ENCODE results near the gene PPIL6.
A peak's percentile ranks its signal among the peaks of the same experiment; 100 is the strongest.

PPIL6 gene

DNA sequence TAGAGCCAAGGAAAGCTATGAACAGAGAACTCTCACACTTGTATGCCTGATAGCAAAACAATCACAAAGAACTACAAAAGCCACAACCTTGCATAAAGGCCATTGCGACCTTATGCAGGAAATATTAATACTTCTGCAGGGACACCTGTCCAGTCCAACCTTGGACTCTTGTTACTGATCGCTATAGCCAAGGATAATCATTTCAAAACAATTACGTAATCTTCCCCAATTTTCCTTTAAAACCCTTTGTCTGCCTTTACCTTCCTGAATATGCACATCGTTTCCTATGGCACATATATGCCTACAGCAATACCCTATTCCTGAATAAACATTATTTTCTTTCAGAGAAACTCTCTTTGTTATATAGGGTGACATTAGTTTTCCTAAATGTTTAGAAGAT, 22.8 kb downstream of the PPIL6 start:
- FAIRE-seq (no peak), DNase-seq (ENCODE audit: extremely low spot score, insufficient read length, low read depth) (no peak)

DNA sequence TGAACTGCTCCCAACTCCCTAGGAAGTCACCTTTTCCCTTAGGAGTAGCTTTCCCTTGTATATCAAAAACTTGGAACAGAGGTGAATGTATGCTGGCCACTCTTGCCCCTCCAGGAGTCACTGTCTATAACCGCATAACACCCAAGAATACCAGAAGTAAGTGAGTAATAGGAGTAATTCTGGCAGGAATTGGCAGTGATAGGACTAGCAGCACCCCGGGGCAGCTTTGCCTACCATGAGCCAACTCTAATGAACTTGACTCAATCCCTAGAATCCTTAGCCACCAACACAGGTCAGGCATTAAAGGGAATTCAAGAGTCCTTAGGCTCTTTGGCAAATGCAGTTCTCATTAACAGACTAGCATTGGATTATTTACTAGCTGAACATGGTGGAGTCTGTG, 29.4 kb downstream of the PPIL6 start:
- DNase-seq (ENCODE audit: extremely low spot score, insufficient read length, low read depth) = no peak

DNA sequence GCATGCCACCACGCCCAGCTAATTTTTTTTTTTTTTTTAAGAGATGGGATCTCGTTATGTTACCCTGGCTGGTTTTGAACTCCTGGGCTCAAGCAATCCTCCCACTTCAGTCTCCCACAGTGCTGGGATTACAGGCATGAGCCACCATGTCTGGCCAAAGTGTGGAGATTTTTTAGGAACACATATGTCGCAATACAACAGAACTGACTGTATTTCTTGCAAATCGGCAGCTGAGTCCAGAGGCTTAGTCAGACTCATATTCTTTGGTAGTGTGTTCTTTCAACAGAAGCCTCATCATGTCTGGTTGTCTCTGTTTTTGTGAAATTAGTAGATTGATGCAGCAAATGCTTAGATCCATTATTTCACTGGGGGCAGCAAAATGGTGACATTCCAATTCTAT, 34.2 kb downstream of the PPIL6 start:
- FAIRE-seq (no peak), DNase-seq (ENCODE audit: extremely low spot score, insufficient read length, low read depth) (no peak)

More for the DNA sequence above, 29.4 kb downstream of the PPIL6 start:
- no peak for FAIRE-seq

DNA sequence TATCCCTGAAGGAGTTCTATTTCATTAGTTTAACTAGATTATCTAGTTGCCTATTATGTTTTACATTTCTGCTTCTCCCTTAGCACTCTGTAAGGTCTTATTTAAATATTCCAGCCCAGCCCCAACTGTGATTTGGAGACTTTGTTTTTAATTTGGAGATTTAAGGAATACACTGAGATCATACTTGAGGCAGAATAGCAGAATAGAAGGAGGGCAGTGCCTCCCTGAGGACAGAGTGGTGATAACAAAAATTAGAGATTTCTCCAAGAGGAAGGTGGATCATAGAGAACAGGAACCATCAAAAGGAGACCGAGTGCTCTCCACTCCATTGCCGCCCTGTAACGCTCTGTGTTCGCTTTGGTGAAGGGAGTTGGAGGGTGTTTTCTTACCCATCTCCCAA, 43.4 kb downstream of the PPIL6 start:
- FAIRE-seq = no peak

DNA sequence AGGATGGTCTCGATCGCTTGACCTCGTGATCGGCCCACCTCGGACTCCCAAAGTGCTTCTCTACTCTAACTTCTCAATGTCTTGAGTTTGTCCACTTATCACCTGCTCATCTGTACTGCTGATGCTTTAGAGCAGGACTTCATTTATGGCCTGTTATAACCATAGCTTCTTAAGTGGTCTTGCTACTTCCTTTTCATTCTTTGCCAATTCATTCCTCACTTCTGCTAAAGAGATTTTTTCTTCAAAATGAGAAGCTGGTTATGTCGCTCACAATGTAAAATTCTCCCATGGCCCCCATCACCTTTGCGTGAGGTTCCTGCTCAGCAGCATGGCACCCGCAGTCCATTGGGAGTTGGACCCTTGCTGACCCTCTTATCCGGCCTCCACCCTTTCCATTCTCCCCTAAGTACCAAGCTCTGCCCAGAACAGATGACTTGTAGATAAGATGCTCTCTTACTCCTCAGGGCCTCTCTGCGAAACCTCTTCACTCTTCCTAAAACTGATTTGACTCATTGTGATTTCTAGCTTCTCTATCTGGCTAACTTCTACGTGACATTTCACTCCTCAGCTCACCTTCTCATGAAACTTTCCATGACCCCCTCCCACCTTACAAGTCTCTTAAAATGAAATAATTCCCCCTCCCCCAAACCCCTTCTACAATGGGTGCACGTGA, 44.2 kb downstream of the PPIL6 start:
- DNase-seq (ENCODE audit: extremely low spot score, insufficient read length, low read depth) = no peak
- no peak for FAIRE-seq

More for the DNA sequence above, 43.4 kb downstream of the PPIL6 start:
- DNase-seq (ENCODE audit: extremely low spot score, insufficient read length, low read depth) = no peak

DNA sequence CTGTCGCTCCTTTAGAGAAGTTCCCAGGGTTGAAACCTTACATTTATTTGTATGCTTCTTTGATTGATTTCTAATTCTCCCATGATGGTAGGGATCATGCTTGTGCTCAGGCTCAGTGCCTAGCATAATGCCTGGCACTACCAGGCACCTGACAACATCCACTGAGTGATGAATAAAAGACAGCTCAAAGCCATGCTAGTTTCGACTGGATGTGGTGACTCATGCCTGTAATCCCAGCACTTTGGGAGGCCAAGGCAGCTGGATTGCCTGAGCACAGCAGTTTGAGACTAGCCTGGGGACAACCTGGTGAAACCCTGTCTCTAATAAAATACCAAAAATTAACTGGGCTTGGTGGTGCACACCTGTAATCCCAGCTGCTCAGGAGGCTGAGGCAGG, 46.5 kb downstream of the PPIL6 start:
- DNase-seq (ENCODE audit: extremely low spot score, insufficient read length, low read depth) (no peak), FAIRE-seq (no peak)

DNA sequence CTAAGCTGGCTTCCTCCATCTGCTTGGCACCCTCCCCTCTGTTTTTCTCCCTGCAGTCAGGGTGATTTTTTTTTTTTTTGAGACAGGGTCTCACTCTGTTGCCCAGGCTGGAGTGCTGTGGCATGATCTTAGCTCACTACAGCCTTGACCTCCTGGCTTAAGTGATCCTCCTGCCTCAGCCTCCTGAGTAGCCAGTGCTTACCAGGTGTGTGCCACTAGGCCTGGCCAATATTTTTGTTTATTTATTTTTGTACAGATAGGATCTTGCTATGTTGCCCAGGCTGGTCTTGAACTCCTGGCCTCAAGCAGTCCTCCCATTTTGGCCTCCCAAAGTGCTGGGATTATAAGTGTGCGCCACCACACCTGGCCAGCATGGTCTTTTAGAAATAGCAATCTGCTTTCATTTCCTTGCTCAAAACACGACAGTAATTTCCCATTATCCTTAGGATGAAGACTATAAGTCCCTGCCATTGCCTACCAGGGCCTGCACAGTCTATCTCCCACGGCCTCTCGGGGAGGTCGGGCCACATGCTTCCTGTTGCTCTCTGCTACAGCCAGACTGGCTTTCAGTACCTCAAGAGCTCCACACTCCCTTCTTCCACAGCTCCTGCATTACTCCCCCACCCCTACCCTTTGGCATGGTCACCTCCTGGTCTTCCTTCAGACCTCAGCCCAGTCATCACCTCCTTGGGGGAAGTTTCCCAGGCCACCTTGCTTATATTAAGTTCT, 47.1 kb downstream of the PPIL6 start:
- FAIRE-seq (no peak), DNase-seq (ENCODE audit: extremely low spot score, insufficient read length, low read depth) (no peak)

DNA sequence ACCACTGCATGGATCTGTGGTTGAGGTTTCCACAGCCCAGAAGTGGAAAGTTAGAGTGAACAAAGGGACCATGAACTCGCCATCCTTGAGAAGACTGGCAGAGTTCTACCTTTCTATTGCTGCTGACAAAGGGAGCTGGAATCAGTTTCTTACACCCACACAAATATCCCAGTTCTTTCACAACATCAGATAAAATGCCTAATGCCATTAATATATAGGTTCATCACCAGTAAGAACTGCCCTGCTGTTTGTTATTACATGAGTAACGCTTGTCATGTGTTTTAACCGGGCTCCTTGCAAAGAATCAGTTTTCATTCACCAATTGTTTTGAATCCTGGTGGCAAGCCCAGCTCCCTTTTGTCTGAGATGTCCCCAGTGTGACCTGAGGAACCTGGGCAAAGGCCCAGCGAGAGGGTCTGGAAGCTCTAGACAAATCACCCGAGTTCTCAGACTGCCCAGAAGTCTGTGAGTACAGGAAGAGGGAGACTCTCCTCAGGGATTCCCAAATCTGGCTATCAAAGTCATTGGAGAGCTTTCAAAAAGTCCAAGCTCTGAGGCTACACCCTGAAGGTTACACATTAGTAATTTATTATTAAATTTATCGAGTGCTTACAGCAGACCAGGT, 50.7 kb downstream of the PPIL6 start:
- FAIRE-seq (no peak), DNase-seq (ENCODE audit: extremely low spot score, insufficient read length, low read depth) (no peak)

DNA sequence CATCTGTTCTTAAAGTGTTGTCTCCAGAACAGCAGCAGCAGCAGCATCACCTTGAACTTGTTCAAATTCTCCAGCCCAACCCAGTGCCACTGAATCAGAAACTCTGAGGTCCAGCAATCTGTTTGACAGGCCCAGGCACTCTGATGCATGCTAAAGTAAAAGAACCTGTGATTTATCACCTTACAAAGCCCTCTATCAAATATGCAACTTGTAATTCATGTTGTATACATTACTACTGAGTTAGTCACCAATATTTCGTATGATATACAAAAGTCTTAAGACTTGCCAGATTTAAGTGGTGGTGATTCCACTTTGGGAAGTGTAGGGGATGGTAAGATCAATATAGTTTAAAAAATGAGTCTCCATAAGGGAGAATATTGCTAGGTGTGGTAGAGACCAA, 52.2 kb downstream of the PPIL6 start:
- DNase-seq (ENCODE audit: extremely low spot score, insufficient read length, low read depth) (no peak), FAIRE-seq (no peak)

DNA sequence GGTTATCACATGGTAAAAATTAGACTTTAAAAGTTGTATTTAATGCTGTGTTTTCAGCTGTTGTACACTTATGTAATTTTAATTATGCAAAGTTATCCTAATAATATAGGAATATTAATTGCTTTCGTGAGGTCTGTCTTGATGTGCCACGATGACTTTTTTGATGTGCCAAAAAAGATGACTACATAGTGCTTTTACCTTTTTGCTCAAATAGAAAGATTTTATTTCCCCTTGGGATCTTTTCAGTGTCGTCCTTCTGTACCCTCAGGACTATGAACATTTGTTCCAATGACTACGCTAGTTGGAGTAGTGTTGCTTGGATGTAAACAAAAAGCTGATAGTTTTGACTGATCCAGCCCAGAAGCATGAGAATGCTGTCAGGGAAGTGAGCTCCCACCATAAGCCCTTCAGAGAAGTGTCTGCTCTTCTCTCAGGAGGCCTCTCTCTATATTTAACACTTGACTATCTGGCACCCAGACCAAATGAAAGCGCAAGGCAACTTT, 56.9 kb downstream of the PPIL6 start:
- no peak for DNase-seq (ENCODE audit: extremely low spot score, insufficient read length, low read depth)
- no peak for FAIRE-seq

DNA sequence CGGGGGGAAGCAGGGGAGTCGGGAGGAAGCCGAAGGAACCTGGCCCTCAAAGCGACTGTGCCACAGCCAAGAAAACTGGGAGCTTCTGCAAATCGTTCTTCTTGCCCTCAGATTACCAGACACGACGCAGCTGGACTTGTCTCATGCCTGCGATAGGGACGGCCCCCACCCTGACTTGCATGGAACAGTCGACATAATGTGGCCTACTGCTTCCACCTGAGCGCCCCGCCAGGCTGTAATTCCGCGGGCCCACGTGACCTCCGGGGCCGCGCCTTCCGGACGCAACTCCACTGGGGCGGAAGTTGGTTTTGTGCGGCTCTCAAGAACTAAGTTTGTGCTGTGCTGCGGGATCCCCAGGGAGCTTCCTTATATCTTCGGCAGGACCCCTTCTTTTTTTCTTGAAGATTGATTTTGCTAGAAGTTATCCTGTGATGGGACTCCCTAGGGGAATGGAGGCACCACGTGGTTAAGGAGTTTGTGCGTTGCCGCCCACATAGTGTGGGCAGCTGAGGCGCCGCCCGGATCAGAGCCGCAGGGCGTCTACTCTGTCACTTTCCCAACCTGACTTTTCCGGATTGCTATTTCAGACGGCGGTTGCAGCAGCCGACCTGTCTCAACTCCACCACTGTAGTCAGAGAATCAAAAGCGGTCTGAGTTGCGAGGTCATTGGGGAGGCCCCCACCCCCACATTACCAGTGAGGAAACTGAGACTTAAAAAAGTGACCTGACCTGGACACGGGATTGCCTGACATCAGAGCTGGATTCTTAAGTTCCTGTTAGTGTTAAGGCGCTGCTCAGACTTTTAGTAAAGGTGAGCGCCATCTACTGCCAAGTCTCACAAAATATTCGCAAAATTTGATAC, 57.6 kb downstream of the PPIL6 start:
- DNase-seq (ENCODE audit: extremely low spot score, insufficient read length, low read depth) (peak; percentile 85), FAIRE-seq (no peak)

DNA sequence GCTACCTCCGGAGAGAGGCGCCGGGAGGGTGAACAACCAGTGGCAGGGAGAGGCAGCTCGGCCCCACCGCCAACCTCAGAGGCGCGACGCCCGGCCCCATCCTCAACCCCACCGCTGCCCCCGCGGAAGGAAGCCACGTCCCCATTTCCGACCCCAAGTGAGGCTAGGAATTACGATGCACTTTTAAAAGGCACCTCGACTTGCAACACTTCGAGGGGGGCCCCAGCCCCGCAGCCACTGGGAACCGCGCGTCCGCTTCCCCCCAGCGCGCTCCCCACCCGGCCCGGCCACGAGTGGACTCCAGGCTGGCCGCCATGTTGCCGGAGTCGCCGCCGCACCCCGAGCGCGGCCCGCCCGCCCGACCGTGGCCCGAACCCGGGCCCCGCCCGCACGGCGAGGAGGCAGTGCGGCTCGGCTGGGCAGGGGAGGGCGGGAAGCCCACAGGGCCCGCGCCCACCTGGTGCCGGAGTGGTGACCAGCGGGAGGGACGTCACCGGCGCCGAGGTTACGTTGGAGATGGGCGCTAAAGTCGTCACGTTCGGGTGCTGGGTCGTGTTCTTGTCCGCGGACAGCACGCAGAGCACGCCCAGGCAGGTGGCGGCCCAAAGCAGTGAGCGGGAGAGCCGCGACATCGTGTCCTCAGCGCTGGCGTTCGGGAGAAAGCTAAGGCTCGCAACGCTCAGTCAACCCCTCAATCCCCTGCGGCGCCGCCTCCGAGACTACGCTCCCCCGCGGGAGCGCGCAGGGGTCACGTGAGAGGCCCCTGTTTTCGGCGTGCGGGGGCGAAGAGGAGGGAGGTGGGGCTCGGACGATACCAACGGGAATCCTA, 58.5 kb downstream of the PPIL6 start, which contains the start of gene CD164:
TSS of gene CD164 (minus strand) at position 721 of the 829 bp plus-strand sequence. CDS start at position 632, 89 bp downstream.
- peak; percentile 96 for FAIRE-seq
- DNase-seq (ENCODE audit: extremely low spot score, insufficient read length, low read depth) = peak; percentile 91

DNA sequence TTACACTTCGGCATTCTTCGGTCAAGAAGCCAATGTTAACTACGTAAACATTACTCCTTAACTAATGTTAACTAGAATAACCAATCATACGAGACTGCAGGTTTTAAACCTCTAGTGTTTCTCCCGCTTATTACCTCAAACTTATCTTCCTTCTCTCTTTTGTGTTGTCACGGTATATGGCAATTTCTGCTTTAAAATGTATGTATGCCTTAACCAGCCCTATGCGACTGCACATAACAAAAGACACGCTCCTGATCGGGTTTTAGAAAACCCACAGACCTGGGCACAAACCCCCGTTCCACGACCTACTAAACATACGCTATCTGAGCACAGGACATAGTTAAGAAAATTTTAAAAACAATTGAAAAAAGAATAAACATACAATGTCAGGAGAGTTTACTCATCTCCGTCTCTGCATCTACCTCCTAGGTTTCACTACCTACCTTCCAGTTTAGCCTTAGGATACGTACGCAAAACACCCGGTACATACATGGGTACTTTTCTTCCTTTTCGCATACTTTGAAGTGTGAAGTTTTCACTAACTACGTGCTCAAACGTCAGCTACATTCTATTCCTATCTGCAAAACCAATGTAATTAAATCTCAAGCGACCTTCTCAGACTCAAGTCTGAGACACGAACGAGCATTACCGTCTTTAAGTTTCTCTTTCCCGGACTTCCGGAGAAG, 59.2 kb downstream of the PPIL6 start:
- DNase-seq (ENCODE audit: extremely low spot score, insufficient read length, low read depth) = no peak
- peak; percentile 70 for FAIRE-seq

DNA sequence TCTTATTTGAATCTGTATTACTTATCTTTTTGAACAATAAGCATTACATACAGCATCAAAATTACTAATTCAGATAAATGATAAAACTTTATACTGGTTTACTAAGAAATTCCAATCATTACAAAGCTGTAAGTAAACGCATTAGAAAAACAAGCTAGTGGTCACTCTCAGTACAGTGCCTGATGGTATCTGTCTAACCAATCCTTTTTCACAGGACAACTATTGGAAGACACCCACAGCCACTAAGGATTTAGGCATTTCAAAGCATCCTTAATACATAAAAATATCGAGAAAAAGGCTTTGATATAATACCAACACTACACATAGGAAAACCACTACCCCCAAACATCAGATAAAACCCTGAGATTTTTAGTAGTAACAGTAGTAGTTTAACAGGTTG, 60.7 kb downstream of the PPIL6 start:
- no peak for FAIRE-seq
- no peak for DNase-seq (ENCODE audit: extremely low spot score, insufficient read length, low read depth)

DNA sequence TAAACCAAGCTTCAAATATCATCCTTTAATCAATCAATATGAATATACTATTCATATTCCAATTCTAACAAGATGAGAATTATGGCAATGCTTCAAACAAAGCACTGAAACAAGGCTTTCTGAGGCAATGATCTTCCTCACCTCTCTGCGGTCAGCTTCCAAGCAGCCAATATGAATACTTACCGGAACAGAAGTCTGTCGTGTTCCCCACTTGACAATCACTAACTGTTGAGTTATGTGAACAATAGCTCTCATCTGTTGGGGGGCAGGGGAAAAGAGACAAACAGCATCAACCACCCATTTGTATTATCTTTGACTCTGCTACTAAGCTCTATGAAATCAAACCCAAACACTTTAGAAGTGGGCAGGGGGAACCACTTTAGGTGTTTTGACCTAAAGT, 62.7 kb downstream of the PPIL6 start:
- DNase-seq (ENCODE audit: extremely low spot score, insufficient read length, low read depth) (no peak), FAIRE-seq (no peak)

DNA sequence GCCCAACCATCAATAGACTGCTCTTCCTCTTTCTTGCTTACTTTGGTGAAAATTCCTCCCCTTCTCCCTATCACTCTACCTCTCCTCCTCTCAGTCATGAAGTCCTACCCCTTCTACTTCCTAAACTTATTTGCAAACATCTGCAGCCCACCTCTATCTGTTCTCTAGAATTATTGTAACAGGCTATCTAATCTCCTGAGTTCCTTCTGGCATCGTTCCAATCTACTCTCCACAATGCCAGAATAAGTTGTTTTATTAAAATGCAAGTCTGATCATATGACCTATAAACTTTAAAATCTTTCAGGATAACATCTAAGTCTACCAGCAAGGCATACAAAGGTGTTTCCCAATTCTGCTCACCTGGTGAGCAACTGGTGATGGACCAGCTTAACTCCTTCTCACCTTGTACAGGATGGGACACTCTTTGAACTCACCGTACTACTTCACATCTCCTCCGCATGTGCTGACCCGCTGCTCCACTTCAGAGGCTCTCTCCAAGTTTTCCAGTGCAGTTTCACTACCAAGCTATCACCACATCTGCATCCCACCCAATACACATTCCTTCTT, 66.0 kb downstream of the PPIL6 start:
- FAIRE-seq (no peak), DNase-seq (ENCODE audit: extremely low spot score, insufficient read length, low read depth) (no peak)

DNA sequence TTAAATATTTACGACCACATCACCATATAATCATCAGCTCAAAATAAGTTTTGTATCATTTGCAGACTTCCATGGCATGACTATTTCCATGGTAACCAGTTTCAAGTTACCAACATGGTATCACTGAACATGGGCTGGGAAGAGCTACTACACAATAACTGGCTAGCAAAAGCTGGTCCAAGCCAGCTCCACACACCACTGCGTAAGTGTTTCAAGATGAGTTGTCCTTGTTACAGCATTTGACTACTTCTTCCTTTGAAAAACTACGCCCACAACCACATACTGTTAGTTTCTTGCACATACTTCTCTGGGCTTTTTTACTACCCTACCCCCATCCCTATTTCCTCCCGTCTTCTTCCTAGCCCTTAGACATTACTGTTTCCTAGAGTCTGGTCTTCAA, 66.7 kb downstream of the PPIL6 start:
- DNase-seq (ENCODE audit: extremely low spot score, insufficient read length, low read depth) = no peak
- peak; percentile 97 for FAIRE-seq

DNA sequence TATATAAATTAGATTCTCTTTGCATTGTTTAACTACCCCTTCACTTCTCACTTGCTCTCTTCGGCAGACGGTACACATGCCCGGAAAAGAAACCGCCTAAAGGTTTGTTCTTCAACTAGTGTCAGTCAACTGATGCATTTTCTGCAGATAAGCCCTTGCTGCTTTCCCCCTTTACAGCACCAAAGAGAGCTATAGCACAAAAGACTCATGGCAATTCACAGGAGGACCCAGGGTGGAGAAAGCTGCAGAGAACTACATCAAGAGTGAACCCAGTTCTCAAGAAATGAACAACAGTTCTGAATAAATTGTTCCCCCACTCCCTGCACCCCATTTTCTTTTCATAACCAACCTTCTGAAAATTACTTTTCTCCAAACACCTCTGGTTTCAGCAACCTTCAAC, 67.1 kb downstream of the PPIL6 start:
- FAIRE-seq (no peak), DNase-seq (ENCODE audit: extremely low spot score, insufficient read length, low read depth) (no peak)

All from GM18507 (cell line).